ENCODE measurements around the gene IL17RC.
"Not testable (repeated sequence)": the region's sequence is repeated elsewhere in the genome, so short reads cannot be mapped to it uniquely, and the experiment has no call there.

IL17RC gene

DNA sequence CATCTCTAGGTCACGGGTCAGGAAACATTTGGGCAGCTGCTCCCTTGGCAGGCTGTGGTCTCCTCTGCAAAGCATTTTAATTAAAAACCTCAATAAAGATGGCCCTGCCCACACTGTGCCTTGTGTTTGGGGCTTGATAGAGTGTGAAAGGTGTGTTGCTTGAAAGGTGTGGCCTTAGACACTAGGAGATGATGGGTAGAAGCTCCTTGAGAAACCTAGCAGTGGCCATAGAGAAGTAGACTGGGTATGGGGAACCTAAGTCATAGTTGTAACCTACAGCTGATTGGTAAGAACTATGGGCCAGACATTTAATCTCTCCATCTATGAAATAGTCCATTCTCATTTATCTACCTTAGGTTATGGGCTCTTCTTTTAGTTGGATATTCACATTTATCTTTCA is 23.2 kb upstream of the IL17RC start:
- DNase-seq: no peak

- not testable (repeated sequence) for DNase-seq
These were observed 21.2 kb upstream of the IL17RC start for GRCh38 chr3:9895715-9896114.

DNA sequence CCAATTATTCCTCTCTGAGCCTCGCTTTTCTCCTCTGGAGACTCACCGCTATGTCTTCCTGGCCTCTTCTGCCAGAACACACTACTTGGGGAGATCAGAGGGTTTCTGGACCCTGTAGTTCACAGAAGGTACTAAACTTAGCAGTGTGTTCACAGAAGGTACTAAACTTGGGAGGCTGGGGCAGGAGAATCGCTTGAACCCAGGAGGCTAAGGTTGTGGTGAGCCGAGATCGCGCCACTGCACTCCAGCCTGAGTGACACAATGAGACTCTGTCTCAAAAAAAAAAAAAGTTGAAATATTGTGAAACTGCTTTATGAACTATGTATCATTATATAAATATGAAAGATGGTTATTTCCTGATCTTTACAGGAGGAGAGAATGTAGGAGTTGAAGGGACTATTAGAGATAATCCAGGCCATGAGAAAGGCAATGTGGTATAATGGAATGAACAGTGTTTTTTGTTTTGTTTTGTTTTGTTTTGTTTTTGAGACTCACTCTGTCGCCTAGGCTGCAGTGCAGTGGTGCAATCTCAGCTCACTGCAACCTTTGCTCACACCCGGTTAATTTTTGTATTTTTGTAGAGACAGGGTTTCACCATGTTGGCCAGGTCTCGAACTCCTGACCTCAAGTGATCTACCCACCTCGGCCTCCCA is 20.0 kb upstream of the IL17RC start:
- not testable (repeated sequence) for DNase-seq

DNA sequence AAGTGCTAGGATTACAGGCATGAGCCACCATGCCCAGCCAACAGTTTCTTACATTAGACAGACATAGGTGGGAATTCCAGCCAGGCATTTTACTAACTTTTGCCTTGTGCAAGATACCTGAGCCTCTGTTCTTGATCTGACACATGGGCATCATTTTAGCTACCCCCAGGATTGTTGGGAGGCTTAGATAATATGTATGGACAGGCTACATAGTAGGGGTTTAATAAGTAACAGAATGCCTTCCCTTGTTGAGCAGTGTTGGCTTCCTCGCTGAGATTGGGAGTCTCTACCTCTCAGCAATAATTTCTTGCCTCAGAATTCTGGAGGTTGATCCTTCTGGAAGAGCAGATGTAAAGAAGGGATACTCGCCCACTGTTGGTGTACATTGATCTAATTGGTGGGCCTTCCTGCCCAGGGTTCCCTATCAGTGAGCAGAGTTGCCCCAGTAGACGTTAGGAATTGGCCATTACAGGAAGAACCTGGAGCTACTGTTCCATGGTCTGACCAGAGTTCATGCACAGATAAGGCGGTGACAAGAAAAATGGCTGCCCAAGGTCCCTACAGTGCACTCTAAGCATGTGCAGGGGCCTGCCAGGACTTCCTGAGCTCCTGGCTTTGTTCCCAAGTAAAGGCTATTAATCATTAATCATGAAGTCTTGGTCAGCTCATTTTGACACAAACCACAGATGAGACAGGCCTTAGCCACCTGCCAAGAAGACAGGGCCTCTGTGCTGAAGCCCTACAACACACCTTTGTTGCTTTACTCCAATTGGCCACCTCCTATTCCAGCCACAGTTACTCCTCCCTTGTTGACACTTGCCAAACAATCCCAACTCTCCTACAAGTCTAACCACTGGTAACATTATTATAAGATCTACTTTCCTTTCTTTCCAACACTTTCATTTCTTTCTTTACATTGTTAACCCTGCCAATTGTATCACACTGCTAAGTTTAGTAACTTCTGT is 19.2 kb upstream of the IL17RC start:
- DNase-seq: peak; percentile 35

DNA sequence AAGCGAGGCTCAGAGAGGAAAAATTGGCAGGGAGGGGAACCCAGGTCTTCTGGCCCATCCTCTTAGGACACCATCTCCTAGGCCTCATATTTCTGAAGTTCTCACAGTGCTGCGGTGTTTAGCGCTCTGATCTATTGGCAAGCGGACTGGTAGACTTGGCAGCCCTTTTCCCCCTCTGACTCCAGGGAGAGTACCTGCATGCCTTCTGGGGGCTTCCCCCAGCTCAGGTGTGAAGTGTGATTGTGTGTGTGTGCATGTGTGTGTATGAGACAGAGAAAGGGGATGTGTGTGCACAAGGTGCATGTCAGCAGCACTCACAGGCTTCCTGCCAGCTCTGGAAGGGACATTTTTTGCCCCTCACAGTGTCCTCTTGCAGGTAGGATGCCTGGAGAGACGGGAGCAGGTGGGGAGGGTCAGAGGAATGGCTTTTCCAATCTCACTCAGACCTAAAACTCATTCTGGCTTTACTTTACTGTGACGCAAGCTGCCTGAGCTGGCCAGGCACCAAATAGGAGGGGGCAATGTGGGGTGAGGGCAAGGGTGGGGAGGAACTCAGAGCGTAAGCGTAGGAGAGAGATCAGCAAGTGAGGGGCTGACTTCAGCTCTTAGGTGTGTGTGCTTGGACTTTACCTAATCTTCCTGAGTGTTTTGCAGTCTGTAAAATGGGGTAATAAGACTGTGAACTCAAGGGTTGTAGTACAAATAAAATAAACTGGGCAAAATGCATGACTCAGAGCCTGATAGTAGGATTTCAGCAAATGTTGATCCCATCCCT is 18.2 kb upstream of the IL17RC start:
- no peak for DNase-seq

- DNase-seq: no peak
These were observed 17.6 kb upstream of the IL17RC start for GRCh38 chr3:9899289-9899791.

- not testable (repeated sequence) for DNase-seq
These were observed 15.9 kb upstream of the IL17RC start for GRCh38 chr3:9900965-9901415.

DNA sequence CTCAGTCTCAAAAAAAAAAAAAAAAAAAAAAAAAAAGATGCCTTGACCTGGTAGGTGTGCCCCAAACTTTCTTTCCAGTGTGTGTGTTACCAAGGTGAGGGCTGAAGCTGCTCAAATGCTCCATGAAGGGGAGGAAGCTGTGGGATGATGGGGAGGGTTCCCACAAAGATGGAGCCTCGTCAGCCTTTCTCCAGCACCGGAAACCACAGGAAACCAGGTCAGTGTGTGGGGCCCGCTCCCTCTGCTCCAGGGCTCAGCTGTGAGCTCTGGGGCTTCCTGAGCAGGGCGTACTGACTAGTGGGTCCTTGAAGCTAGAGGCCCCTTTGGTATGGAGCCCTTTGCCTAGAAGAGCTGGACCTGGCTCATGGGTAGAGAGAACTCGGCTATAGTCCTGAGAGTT is 14.9 kb upstream of the IL17RC start:
- no peak for DNase-seq

GRCh38 chr3:9902372-9903237 is 14.3 kb upstream of the IL17RC start, which contains the start of gene IL17RE:
Gene IL17RE, plus strand, starts transcription at chr3:9902848. Its CDS starts 85 bp downstream, at chr3:9902933.
- DNase-seq: no peak

DNA sequence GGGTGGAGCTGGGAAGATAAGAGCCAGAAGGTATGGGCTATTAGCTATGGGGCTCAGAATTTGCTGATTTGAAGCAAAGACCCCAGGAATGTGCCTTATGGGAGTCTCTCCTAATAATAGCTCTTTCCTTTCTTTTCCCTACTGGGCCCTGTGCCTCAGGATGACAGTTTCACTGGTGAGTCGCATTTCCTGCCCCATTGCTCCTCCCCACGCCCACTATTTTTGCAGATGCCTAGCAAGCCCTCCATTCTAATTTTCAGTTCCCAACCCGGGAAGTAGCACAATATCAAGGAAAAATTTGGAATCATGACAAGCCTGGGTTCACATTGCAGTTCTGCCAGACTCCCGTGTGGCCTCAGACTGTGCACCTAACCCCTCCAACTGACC is 13.7 kb upstream of the IL17RC start:
- peak; percentile 25 for DNase-seq

DNA sequence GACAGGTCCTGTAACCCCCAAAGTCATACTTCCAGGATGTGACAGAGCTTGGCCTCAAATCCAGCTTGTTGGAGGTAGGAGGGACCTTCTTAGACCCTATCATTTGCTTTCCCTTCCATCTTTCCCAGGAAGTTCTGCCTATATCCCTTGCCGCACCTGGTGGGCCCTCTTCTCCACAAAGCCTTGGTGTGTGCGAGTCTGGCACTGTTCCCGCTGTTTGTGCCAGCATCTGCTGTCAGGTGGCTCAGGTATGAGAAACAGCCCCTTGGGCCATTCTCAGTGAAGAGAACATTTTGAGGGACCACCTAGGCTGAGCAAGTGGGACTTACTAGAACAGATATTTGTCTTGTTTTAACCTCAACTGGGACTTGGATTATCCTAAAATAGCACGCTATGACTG is 13.0 kb upstream of the IL17RC start:
- peak; percentile 45 for DNase-seq

- DNase-seq: no peak
These were observed 10.4 kb upstream of the IL17RC start for GRCh38 chr3:9906480-9906879.

- DNase-seq: no peak
These were observed 8.6 kb upstream of the IL17RC start for GRCh38 chr3:9908286-9908685.

- DNase-seq: no peak
These were observed 7.5 kb upstream of the IL17RC start for GRCh38 chr3:9909221-9910013.

GRCh38 chr3:9911863-9912262 is 5.0 kb upstream of the IL17RC start:
- no peak for DNase-seq

DNA sequence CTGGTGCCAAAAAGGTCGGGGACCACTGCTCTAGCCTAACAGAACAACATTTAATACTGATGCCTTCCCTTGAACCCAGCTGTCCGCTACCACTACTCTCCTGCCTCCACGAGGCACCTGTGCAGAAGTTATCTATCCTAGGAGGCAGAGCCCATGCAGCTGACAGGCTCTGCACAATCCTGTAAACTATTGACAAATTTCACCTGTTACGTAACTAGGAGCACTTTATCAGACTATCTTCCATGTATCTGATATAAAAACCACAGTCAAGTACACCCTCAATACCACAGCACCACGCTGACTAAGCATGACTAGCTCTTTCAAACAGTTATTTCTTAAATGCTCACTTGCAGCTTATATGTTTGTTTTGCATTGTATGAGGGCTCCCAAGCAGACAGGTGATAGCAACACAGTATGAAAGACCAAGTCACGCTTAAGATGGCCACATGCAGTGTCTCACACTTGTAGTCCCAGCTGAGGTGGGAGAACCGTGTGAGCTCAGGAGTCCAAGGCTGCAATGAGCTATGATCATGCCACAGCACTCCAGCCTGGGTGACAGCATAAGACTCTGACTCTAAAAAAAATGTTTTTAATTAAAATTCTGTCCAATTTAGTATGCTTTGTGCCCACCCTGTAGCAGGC is 4.5 kb upstream of the IL17RC start:
- no peak for DNase-seq

- DNase-seq: peak; percentile 60
These were observed 3.3 kb upstream of the IL17RC start for GRCh38 chr3:9913601-9914000.

- DNase-seq: no peak
These were observed 2.9 kb upstream of the IL17RC start for GRCh38 chr3:9914011-9914410.

- DNase-seq: no peak
These were observed 2.2 kb upstream of the IL17RC start for GRCh38 chr3:9914559-9915253.

All from NCI-H2029 (cell line).